Measurements from ENCODE around the gene GNG7.

GNG7 gene

DNA sequence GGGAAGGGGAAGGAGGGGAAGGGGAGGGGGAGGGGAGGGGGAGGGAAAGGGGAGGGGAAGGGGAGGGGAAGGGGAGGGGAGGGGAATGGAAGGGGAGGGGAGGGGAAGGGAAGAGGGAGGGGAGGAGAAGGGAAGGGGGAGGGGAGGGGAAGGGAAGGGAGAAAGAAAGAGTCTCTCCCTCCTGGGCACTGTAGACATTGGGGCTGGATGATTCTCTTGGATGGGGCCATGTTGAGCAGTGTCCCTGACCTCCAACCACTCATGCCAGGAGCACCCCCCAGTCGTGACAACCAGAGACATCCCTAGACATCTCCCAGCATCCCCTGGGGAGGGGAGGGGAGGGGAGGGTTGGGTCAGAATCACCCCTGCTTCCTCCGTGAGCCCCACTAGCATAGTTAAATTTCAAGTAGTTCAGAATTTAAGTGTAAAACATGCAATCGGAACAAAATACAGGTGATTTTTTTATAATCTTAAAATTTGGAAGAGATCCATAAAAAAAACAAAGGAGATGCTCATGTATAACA is 64.0 kb downstream of the GNG7 start:
- no peak for DNase-seq (ENCODE audit: low spot score in 2 of 2)
- H3K4me1 Mint-ChIP-seq: no peaks in the 10 kb centered on the region
- peaks cover 3% of the 10 kb centered on the region for H3K36me3 Mint-ChIP-seq (ENCODE audit: insufficient read depth)
- H3K9me3 Mint-ChIP-seq: no peaks in the 10 kb centered on the region
- H3K27me3 Mint-ChIP-seq: no peaks in the 10 kb centered on the region
- H3K27ac Mint-ChIP-seq (ENCODE audit: low read depth): no peak overlapping the region
- ATAC-seq (replicated peaks; ENCODE audit: extremely low read depth, poor library complexity, severe bottlenecking): no peak
- no peak overlapping the region for H3K4me3 Mint-ChIP-seq

- DNase-seq (ENCODE audit: low spot score in 2 of 2) (peak; percentile 65 to 70), ATAC-seq (replicated peaks; ENCODE audit: extremely low read depth, poor library complexity, severe bottlenecking) (peak; percentile 76)
- Mint-ChIP-seq H3K4me1 (no peaks in the 10 kb centered on the region), H3K36me3 (ENCODE audit: insufficient read depth) (peaks cover 3% of the 10 kb centered on the region), H3K9me3 (no peaks in the 10 kb centered on the region), H3K27me3 (no peaks in the 10 kb centered on the region), H3K27ac (ENCODE audit: low read depth) (no peak overlapping the region), H3K4me3 (peak overlapping the region; percentile 13)
These were observed 65.4 kb downstream of the GNG7 start for GRCh38 chr19:2636897-2637683.

DNA sequence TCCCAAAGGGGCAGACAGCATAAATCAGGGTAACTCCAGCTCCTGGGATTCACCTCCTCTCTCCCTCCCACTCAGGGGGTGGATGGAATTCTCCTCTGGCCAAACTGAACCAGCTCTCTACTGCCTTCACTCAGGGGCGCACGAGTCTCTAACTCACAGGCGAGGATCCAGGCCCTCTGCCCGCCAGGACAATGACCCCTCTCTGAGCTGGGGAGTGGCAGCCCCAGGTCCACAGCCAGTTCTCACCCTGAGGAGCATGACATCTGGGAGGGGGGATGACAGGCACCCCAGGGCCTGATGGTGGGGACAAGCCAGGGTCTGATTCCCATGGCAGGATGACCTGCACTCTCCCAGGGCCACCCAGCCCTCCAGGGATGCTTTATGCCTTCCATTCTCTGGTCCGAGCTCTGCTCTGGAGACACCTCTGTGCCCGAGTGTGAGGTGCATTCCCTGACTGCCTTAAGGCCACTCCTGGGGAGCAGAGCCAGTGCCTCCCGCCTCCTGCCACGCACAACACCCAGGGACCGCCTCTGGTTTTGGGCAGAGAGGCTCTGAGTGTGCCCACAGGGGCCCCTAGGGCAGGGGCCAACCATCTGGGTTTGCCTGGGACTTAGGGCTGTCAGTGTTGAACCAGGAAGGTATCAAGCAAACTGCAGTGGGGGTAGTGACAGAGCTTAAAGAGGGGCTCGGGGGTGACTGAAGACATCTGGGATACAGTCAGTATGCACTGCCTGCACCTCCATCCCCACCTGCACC is 66.2 kb downstream of the GNG7 start:
- Mint-ChIP-seq H3K27me3 (no peaks in the 10 kb centered on the region), H3K9me3 (no peaks in the 10 kb centered on the region), H3K4me1 (peaks cover 1% of the 10 kb centered on the region), H3K4me3 (no peak overlapping the region), H3K27ac (ENCODE audit: low read depth) (no peak overlapping the region), H3K36me3 (ENCODE audit: insufficient read depth) (peaks cover 5% of the 10 kb centered on the region)
- DNase-seq (ENCODE audit: low spot score in 2 of 2) (no peak), ATAC-seq (replicated peaks; ENCODE audit: extremely low read depth, poor library complexity, severe bottlenecking) (no peak)

DNA sequence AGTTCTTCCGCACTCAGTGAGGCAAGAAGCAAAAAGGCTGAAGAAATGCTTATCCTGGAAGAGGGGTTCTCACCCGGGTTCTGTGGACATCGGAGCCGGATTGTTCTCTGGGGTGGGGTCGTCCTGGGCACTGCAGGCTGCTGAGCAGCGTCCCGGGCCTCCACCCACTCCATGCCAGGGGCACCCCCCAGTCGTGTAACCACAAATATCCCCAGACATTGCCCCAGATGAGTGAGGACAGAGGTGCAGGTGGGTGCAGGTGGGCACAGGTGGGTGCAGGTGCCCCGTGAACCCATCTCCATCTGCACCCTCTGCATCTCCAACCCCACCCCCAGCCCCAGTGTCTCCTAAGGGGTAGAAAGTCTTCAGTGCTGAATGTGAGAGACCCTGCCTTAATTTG is 67.5 kb downstream of the GNG7 start:
- Mint-ChIP-seq H3K4me1 (peaks cover 10% of the 10 kb centered on the region), H3K27ac (ENCODE audit: low read depth) (no peak overlapping the region), H3K9me3 (no peaks in the 10 kb centered on the region), H3K4me3 (no peak overlapping the region), H3K36me3 (ENCODE audit: insufficient read depth) (peaks cover 9% of the 10 kb centered on the region), H3K27me3 (no peaks in the 10 kb centered on the region)
- DNase-seq (ENCODE audit: low spot score in 2 of 2) (no peak), ATAC-seq (replicated peaks; ENCODE audit: extremely low read depth, poor library complexity, severe bottlenecking) (no peak)

DNA sequence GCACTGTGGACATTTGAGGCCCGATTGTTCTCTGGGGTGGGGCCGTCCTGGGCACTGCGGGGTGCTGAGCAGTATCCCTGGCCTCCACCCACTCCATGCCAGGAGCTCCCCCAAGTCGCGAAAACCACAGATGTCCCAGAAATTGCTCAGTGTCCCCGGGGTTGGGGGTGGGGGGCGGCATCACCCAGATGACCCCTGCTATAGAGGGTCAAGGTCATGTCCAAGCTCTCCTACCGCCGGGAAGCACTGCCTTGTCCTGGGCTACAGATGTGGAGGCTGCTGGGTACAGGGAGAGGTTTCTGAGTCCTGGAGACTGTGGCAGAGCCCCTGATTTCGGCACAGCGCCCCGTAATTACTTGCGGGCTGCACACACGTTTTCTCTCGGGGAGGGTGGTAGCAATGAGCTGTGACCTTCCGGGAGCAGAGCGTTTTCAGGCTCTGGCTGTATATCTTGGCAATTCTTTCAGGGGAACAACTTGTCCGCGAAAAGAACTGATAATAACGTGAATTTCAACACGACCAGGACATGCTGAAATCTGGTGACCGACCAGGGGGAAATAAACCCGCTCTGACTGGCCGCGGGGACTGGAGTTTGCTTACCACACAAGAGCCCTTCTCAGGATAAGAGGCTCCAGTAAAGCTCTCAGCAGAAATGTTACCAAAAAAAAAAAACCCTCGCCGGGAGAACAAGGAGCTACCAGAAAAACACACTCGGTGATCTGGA is 68.1 kb downstream of the GNG7 start:
- H3K27ac Mint-ChIP-seq (ENCODE audit: low read depth): no peak overlapping the region
- no peaks in the 10 kb centered on the region for H3K9me3 Mint-ChIP-seq
- ATAC-seq (replicated peaks; ENCODE audit: extremely low read depth, poor library complexity, severe bottlenecking) (no peak), DNase-seq (ENCODE audit: low spot score in 2 of 2) (no peak)
- H3K4me3 Mint-ChIP-seq: no peak overlapping the region
- peaks cover 16% of the 10 kb centered on the region for H3K4me1 Mint-ChIP-seq
- peaks cover 9% of the 10 kb centered on the region for H3K36me3 Mint-ChIP-seq (ENCODE audit: insufficient read depth)
- H3K27me3 Mint-ChIP-seq: no peaks in the 10 kb centered on the region

GRCh38 chr19:2633693-2634075 is 68.8 kb downstream of the GNG7 start:
- H3K36me3 Mint-ChIP-seq (ENCODE audit: insufficient read depth): peaks cover 9% of the 10 kb centered on the region
- H3K9me3 Mint-ChIP-seq: no peaks in the 10 kb centered on the region
- no peak for ATAC-seq (replicated peaks; ENCODE audit: extremely low read depth, poor library complexity, severe bottlenecking)
- DNase-seq (ENCODE audit: low spot score in 2 of 2): no peak
- no peak overlapping the region for H3K4me3 Mint-ChIP-seq
- H3K4me1 Mint-ChIP-seq: peaks cover 23% of the 10 kb centered on the region
- no peaks in the 10 kb centered on the region for H3K27me3 Mint-ChIP-seq
- H3K27ac Mint-ChIP-seq (ENCODE audit: low read depth): no peak overlapping the region

GRCh38 chr19:2631213-2631821 is 71.2 kb downstream of the GNG7 start:
- Mint-ChIP-seq H3K36me3 (ENCODE audit: insufficient read depth) (peaks cover 9% of the 10 kb centered on the region), H3K4me3 (peak overlapping the region; percentile 7), H3K27ac (ENCODE audit: low read depth) (no peak overlapping the region), H3K4me1 (peaks cover 36% of the 10 kb centered on the region), H3K27me3 (no peaks in the 10 kb centered on the region), H3K9me3 (no peaks in the 10 kb centered on the region)
- ATAC-seq (replicated peaks; ENCODE audit: extremely low read depth, poor library complexity, severe bottlenecking) (peak; percentile 25), DNase-seq (ENCODE audit: low spot score in 2 of 2) (no peak)

GRCh38 chr19:2630352-2631001 is 72.0 kb downstream of the GNG7 start:
- H3K4me1 Mint-ChIP-seq: peaks cover 36% of the 10 kb centered on the region
- no peak overlapping the region for H3K4me3 Mint-ChIP-seq
- H3K27ac Mint-ChIP-seq (ENCODE audit: low read depth): peak overlapping the region; percentile 91
- DNase-seq (ENCODE audit: low spot score in 2 of 2) (no peak), ATAC-seq (replicated peaks; ENCODE audit: extremely low read depth, poor library complexity, severe bottlenecking) (no peak)
- H3K9me3 Mint-ChIP-seq: no peaks in the 10 kb centered on the region
- peaks cover 10% of the 10 kb centered on the region for H3K36me3 Mint-ChIP-seq (ENCODE audit: insufficient read depth)
- H3K27me3 Mint-ChIP-seq: no peaks in the 10 kb centered on the region

DNA sequence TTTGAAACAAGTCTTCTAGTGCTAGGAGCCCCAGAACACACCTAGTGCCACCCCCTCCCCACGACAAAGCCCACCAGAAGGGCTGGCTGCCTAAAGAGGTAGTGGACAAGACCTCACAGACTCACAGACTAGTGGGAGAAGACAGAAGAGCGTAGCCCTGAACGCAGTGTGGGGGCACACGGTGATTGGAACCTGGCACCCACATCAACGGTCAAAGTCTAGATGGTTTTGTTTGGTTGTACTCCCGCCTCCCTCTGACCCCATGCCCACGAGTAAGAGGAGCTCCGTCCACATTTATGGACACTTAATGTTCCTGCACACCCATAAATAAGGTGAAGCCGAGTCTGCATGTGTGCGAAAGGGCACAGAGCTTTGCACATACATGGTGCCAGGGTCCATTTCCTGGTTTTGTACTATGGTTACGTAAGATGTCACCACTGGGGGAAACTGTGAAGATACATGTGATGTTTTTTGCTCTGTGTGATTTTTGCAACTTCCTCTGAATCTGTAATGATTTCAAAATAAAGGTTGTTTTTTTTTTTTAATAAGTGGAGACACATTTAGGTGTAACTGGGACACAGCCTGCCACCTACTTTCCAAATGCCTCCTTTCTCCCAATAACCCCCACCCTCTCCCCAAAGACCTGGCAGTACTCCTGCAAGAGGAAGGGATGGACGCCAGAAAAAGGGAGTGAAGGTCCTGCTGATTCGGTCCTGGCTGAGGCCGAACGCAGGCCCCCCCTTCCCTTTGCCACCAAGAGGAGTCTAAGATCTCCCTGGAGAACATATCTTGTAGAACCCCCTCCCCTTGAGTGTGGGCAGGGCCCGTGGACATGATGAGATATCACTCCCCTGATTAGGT is 72.8 kb downstream of the GNG7 start:
- Mint-ChIP-seq H3K27ac (ENCODE audit: low read depth) (peak overlapping the region; percentile 91), H3K36me3 (ENCODE audit: insufficient read depth) (peaks cover 13% of the 10 kb centered on the region), H3K4me1 (peaks cover 36% of the 10 kb centered on the region), H3K4me3 (peak overlapping the region; percentile 20), H3K9me3 (no peaks in the 10 kb centered on the region), H3K27me3 (no peaks in the 10 kb centered on the region)
- ATAC-seq (replicated peaks; ENCODE audit: extremely low read depth, poor library complexity, severe bottlenecking) (peak; percentile 80), DNase-seq (ENCODE audit: low spot score in 2 of 2) (no peak)

- H3K36me3 Mint-ChIP-seq (ENCODE audit: insufficient read depth): peaks cover 15% of the 10 kb centered on the region
- peaks cover 36% of the 10 kb centered on the region for H3K4me1 Mint-ChIP-seq
These were observed 73.9 kb downstream of the GNG7 start for GRCh38 chr19:2628597-2628996.

DNA sequence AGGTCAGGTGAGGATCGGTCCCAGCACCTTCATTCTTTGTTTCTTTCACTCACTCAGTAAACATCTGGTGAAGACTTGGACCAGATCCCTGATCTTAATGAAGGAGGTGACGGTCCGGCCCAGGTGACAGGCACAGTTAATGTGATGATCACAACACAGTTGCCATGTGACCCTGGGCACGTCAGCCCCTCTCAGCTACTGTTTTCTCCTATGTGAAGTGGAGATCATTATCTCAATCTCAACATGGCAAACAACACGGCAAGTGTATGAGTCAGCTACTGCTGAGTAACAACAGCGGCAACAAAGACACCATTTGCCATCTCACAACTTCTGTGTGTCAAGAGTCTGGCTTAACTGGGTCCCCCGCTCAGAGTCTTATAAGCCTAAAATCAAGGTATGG is 74.6 kb downstream of the GNG7 start:
- peaks cover 36% of the 10 kb centered on the region for H3K4me1 Mint-ChIP-seq
- no peak for ATAC-seq (replicated peaks; ENCODE audit: extremely low read depth, poor library complexity, severe bottlenecking)
- peak overlapping the region; percentile 83 for H3K27ac Mint-ChIP-seq (ENCODE audit: low read depth)
- DNase-seq (ENCODE audit: low spot score in 2 of 2): no peak
- H3K27me3 Mint-ChIP-seq: no peaks in the 10 kb centered on the region
- H3K36me3 Mint-ChIP-seq (ENCODE audit: insufficient read depth): peaks cover 16% of the 10 kb centered on the region
- H3K4me3 Mint-ChIP-seq: peak overlapping the region; percentile 18
- no peaks in the 10 kb centered on the region for H3K9me3 Mint-ChIP-seq

More at GRCh38 chr19:2628597-2628996, 73.9 kb downstream of the GNG7 start:
- no peak for DNase-seq (ENCODE audit: low spot score in 2 of 2)
- Mint-ChIP-seq H3K27ac (ENCODE audit: low read depth) (peak overlapping the region; percentile 91), H3K9me3 (no peaks in the 10 kb centered on the region), H3K27me3 (no peaks in the 10 kb centered on the region), H3K4me3 (no peak overlapping the region)
- no peak for ATAC-seq (replicated peaks; ENCODE audit: extremely low read depth, poor library complexity, severe bottlenecking)

All from central memory CD8-positive, alpha-beta T cell (primary cell).